Type B pancreatic cell (in vitro differentiated cells): Measurements from ENCODE around the gene ATP6V1F. TPM values are rescaled to one million over a fixed set of nuclear protein-coding genes. Genes with fewer than 3 reads are reported as not detected.

Experiments used
- DNase-seq: peaks from one replicate; pipeline ENCODE4 v3.0.0; 2021; ENCODE audit warnings: mixed read lengths; ENCODE audit not compliant: unreplicated experiment; ENCODE audit errors: extremely low spot score
- H3K27ac Mint-ChIP-seq: 2 replicates; pipeline ENCODE4 v1.8.0; 2021; ENCODE audit warnings: mild to moderate bottlenecking, mixed read lengths
- H3K27me3 Mint-ChIP-seq: 2 replicates; pipeline ENCODE4 v1.8.0; 2021; ENCODE audit warnings: mixed read lengths
- H3K36me3 Mint-ChIP-seq: 2 replicates; pipeline ENCODE4 v1.8.0; 2021; ENCODE audit warnings: mixed read lengths
- H3K4me1 Mint-ChIP-seq: one replicate; pipeline ENCODE4 v1.8.0; 2021; ENCODE audit warnings: mixed read lengths; ENCODE audit not compliant: unreplicated experiment
- H3K4me3 Mint-ChIP-seq: 2 replicates; pipeline ENCODE4 v1.8.0; 2021; ENCODE audit warnings: mild to moderate bottlenecking, mixed read lengths
- H3K9me3 Mint-ChIP-seq: 2 replicates; pipeline ENCODE4 v1.8.0; 2021; ENCODE audit warnings: mixed read lengths
- CTCF ChIP-seq: fragments of 200-600 bp; sonication (generic); conservative IDR thresholded peaks from 2 replicates; pipeline ENCODE4 v1.5.0; 2021; ENCODE audit warnings: antibody characterized with exemption, mild to moderate bottlenecking
- total RNA-seq: library from RNA; stranded (reverse); gene quantifications from 2 replicates; pipeline ENCODE4 v1.2.1, GENCODE V29; 2021; ENCODE audit warnings: low replicate concordance

ATP6V1F gene
- total RNA-seq, 1 donor from 2014 or later, result 144 TPM

DNA sequence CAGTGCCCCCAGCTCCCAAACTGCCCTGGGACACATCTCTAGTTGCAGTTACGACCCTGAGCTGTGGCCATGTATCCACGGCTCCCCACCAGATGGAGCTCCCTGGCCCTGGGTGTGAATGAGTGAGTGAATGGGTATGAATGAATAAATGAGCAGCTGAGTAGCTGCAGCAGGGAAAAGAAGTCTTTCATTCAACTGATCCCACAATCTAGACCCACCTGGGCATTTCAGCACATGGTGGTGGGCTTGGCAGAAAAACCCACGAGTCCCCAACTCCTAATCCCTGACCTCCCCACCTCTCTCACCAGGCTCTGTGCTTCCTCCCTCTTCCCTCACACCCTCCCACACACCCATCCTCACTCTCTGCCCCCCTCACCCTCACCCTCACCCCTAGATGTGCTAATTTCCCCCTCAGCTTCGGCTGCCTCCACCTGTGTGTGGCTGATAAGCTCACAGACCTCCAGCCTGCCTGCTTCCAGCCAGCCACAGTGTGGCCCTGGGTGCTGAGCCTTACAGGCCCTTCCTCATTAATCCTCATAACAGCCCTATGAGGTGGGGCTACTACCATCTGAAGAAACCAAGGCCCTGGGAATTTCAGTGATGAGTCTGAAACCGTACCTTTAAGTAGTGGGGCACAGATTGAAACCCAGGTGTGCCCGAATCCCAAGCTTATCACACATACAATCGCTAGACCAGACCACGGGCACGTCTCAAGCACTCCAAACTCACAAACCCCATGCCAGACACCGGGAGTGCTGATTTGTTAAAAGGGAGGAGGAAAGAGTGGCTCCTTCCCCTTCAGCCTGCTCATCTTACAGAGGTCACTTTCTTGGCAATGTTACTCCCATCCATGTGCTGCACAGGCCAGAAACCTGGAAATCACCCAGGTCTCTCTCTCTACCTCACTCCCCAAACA is 2.2 kb upstream of the ATP6V1F start:
- Mint-ChIP-seq H3K36me3 (peaks cover 4% of the 10 kb centered on the region), H3K9me3 (no peaks in the 10 kb centered on the region), H3K27me3 (no peaks in the 10 kb centered on the region), H3K27ac (peak overlapping the region; percentile 7), H3K4me1 (peaks cover 28% of the 10 kb centered on the region), H3K4me3 (peak overlapping the region; percentile 7)
- TF ChIP-seq CTCF, result no peak
- no peak for DNase-seq

DNA sequence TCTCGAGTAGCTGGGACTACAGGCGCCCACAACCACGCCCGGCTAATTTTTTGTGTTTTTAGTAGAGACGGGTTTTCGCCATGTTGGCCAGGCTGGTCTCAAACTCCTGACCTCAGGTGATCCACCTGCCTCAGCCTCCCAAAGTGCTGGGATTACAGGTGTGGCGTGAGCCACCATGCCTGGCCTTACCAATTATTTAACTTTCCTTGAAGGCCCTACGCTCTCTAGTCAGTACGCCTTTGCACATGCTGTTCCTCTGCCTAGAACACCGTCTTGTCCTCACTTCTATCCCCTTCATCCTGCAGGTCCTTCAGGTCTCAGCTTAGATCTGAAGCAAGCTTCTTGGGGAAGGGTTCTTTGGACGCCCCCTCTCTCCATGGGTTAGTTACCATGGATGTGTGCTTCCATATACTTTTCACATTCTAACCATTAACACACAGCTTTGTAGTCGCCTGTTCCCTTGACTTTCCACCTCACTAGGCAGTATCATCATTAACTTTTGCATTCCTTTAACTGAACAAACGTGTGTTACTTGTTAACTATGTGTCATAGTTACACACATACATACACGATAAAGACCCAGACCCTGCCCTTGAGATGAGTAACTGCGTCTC is 592 bp upstream of the ATP6V1F start:
- H3K27ac Mint-ChIP-seq, result peak overlapping the region; percentile 88
- peak overlapping the region; percentile 97 for H3K4me3 Mint-ChIP-seq
- H3K27me3 Mint-ChIP-seq, result peaks cover 5% of the 10 kb centered on the region
- peaks cover 14% of the 10 kb centered on the region for H3K36me3 Mint-ChIP-seq
- no peak for DNase-seq
- peaks cover 38% of the 10 kb centered on the region for H3K4me1 Mint-ChIP-seq
- no peak for TF ChIP-seq CTCF
- no peaks in the 10 kb centered on the region for H3K9me3 Mint-ChIP-seq

DNA sequence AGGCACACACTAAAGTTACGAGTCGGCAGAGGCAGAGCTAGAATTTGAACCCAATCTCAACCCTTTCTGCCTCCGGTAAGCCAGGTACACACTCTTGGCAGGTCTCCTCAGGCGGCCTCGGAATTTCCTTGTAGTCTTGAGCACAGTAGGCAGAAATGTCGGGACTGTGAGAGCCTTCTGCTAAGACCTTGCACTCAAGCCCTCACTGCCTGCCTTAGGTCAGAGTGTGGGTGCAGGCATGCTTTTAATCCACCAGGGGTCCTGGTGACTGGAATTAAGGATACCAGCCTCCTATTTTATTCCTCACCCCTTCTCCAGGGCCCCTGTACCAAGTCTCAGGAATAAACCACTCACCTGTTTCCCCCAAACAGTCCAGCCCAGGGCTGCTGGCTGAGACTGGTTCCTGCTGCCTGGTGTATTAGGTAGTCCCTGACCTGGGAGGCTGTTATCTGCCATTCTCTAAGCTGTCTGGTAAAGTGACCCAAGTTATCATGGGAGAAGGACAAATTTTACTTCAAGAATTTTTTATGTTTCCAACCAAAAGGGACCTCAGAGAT is 855 bp downstream of the ATP6V1F start:
- Mint-ChIP-seq H3K9me3 (no peaks in the 10 kb centered on the region), H3K27me3 (peaks cover 14% of the 10 kb centered on the region), H3K36me3 (peaks cover 17% of the 10 kb centered on the region), H3K4me3 (peak overlapping the region; percentile 97), H3K27ac (peak overlapping the region; percentile 88), H3K4me1 (peaks cover 50% of the 10 kb centered on the region)
- no peak for DNase-seq
- peak; percentile 79 for TF ChIP-seq CTCF

- Mint-ChIP-seq H3K36me3 (peaks cover 17% of the 10 kb centered on the region), H3K9me3 (no peaks in the 10 kb centered on the region)
Measured at GRCh38 chr7:128865303-128865702, 2.6 kb downstream of the ATP6V1F start.

More at GRCh38 chr7:128865303-128865702, 2.6 kb downstream of the ATP6V1F start:
- Mint-ChIP-seq H3K4me1 (peaks cover 54% of the 10 kb centered on the region), H3K4me3 (peak overlapping the region; percentile 59), H3K27me3 (peaks cover 22% of the 10 kb centered on the region), H3K27ac (no peak overlapping the region)
- DNase-seq, result no peak
- TF ChIP-seq CTCF, result no peak
